GM19099 (cell line): ENCODE results near the gene CAMK2A.

ENCODE experiments used
- POLR2A ChIP-seq: IDR thresholded peaks from 3 replicates; pipeline ENCODE4 v1.6.1; 2011; ENCODE audit warnings: low read depth; ENCODE audit not compliant: insufficient read length; ENCODE audit errors: extremely low read depth

Gene CAMK2A

DNA sequence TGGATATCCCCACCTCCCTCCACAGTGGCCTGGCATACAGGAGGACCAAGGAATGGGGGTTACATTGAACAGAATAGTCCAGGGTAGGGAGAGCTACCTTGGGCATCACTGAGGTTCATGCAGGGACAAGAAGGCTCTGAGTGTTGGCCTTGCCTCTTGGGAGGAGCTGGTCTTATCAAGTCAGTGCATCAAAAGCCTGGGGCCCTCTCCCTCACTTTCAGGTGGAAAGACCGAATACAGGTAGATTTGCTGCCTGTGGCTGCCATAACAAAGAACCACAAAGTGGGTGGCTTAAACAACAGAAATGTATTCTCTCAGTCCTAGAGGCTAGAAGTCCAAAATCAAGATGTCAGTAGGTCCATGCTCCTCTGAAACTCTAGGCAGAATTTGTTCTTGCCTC, 31.6 kb upstream of the CAMK2A start:
- TF ChIP-seq POLR2A, result no peak

- TF ChIP-seq POLR2A, result no peak
Measured at GRCh38 chr5:150320044-150320613, 30.6 kb upstream of the CAMK2A start.

GRCh38 chr5:150319484-150319790, 29.9 kb upstream of the CAMK2A start:
- TF ChIP-seq POLR2A, result no peak

GRCh38 chr5:150318613-150319483, 29.3 kb upstream of the CAMK2A start:
- TF ChIP-seq POLR2A, result no peak

DNA sequence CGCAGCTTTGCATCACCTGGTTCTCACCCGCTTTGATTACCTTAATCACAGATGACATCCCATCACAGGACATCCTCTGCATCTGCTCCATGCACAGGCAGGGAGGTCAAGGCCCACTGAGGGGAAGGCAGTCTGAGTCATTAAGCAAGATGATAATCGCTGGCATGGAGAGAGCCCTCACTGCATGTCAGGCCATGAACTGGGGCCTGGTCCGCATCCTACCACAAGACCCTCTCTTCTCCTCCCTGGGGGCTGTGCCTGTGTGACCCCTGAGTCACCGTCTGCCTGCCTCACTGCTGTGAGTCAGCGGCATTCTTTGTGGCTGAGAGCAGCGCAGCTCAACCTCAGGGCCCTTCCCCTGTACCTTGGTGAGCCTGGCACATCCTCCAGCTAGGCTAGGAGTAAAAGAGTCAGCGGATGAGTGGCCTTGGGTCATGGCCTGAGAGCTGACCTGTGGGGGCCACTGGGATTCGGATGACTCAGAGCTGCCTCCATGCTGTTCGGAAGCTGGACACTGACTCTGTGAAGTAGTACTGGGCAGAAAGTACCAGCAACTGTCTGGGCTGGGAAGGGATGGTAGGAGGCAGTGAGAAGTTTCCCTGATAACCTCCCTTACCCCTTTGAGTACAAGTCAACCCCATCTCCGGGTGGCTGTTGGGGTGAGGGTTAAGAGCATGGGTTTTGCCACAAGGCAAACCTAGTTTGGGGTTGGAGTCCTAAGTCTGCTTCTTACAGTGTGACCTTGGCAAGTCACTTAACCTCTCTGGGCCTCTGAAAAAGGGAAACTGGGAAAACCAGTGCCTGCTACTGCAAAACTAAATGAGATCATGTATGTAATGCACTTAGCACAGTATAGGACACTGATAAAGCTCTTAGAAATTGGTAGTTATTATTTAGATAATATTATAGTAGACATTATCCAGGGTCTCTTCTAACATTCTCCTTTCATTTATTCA, 27.8 kb upstream of the CAMK2A start:
- no peak for TF ChIP-seq POLR2A

- no peak for TF ChIP-seq POLR2A
Measured at GRCh38 chr5:150316320-150316719, 26.7 kb upstream of the CAMK2A start.

DNA sequence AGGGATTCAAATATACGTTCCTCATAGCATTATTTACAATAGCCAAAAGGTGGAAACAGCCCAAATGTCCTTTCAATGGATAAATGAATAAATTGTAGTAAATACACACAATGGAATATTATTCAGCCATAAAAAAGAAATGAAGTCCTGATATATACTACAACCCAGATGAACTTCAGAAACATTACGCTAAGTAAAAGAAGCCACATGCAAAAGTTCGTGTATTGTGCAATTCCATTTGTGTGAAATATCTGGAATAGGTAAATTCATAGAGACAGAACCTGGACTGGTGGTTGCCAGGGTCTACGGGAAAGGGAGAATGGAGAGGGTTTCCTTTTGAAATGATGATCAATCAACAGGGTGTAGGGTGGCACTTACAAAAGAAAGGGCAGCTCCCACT, 25.7 kb upstream of the CAMK2A start:
- no peak for TF ChIP-seq POLR2A

GRCh38 chr5:150313921-150314716, 24.5 kb upstream of the CAMK2A start:
- TF ChIP-seq POLR2A, result no peak

- TF ChIP-seq POLR2A, result no peak
Measured at GRCh38 chr5:150313501-150313900, 23.9 kb upstream of the CAMK2A start.

GRCh38 chr5:150312518-150312917, 22.9 kb upstream of the CAMK2A start:
- TF ChIP-seq POLR2A, result no peak

DNA sequence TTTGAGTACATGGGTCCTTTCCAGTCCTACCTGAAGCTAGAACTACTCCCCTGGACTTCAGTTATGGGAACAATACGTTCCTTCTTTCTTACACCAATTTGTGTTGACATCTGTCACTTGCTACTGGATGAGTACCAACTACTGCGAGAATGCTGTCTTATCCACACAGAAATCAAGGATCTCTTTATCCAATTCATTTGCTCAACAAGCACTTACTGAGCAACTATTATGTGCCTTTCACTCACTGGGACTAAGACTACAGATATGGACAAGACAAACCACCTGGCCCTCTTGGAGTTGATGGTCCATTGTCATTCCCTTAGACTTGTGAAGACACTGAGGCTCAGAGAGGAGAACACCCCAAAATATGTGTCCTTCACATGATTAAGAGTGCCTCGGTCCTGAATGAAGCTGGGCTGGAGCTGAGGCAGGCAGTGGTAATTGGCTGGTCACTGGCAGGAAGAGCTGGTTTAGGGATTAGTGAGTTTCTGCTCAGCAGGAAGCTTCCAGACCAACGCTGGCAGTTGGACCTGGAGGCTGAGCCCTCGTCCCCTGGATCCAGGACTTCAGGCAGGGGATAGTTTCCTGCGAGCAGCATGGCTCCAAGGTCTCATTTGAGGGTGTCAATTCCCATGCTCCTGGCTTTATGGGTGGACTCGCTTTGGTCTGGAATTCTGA, 21.6 kb upstream of the CAMK2A start:
- TF ChIP-seq POLR2A, result no peak

- no peak for TF ChIP-seq POLR2A
Measured at GRCh38 chr5:150310246-150310645, 20.7 kb upstream of the CAMK2A start.

- TF ChIP-seq POLR2A, result no peak
Measured at GRCh38 chr5:150309886-150310239, 20.3 kb upstream of the CAMK2A start.
